ENCODE data around the gene PTPN4.

DNA sequence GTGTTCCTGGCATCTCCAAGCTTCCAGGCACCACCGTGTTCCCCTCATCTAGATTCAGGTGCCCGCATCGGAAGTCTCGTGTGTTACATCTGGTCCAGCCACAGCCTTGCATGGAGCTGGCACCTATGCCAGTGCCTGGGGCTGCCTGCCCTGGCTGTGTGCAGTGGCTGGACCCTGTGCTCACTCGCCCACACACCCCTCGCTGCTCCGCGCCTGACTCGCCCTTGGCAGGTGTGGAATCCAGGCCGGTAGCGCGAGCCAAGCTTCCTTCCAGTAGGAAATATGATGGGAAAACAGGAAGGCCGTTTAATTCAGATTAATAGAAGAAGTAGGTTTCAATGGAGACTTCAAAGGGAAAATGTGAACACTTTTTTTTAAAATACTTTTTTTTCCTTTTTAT lies 78.0 kb downstream of the PTPN4 start:
- TF ChIP-seq, protein P1, sequence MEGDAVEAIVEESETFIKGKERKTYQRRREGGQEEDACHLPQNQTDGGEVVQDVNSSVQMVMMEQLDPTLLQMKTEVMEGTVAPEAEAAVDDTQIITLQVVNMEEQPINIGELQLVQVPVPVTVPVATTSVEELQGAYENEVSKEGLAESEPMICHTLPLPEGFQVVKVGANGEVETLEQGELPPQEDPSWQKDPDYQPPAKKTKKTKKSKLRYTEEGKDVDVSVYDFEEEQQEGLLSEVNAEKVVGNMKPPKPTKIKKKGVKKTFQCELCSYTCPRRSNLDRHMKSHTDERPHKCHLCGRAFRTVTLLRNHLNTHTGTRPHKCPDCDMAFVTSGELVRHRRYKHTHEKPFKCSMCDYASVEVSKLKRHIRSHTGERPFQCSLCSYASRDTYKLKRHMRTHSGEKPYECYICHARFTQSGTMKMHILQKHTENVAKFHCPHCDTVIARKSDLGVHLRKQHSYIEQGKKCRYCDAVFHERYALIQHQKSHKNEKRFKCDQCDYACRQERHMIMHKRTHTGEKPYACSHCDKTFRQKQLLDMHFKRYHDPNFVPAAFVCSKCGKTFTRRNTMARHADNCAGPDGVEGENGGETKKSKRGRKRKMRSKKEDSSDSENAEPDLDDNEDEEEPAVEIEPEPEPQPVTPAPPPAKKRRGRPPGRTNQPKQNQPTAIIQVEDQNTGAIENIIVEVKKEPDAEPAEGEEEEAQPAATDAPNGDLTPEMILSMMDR (IDR thresholded peaks at IDR 0.05), result no peak
- TF ChIP-seq POLR2A (IDR thresholded peaks at IDR 0.05), result no peak

All from esophagus squamous epithelium (tissue), 4 donors.